Liver (tissue), 9 donors: Measurements from ENCODE around the gene KIAA1755. TPM values are rescaled to one million over a fixed set of nuclear protein-coding genes. Genes with fewer than 3 reads are reported as not detected.

Source experiments
- DNase-seq: peaks from one replicate; pipeline ENCODE4 v3.0.0-alpha.2; 2017; ENCODE audit warnings: low spot score
- H3K27ac ChIP-seq, 2 donors: one replicate each; pipeline ENCODE4 v1.7.0; 2013; ENCODE audit warnings: inconsistent platforms in 2 of 2, low read length in 2 of 2, control low read depth in 1 of 2, low read depth in 1 of 2, mild to moderate bottlenecking in 1 of 2
- H3K27me3 ChIP-seq, 4 donors: one replicate each; pipeline versions ENCODE4 v1.6.1 to v1.7.0; 2013; ENCODE audit warnings: low read length in 3 of 4, inconsistent platforms in 1 of 4, mild to moderate bottlenecking in 1 of 4, moderate library complexity in 1 of 4; ENCODE audit not compliant: control insufficient read depth in 4 of 4, insufficient read depth in 4 of 4
- H3K36me3 ChIP-seq, 4 donors: one replicate each; pipeline versions ENCODE4 v1.6.1 to v1.7.0; 2013; ENCODE audit warnings: low read length in 3 of 4, mild to moderate bottlenecking in 3 of 4, low read depth in 1 of 4, moderate library complexity in 1 of 4; ENCODE audit not compliant: control insufficient read depth in 4 of 4, insufficient read depth in 3 of 4
- H3K4me1 ChIP-seq, 4 donors: one replicate each; pipeline versions ENCODE4 v1.6.1 to v1.7.0; 2013; ENCODE audit warnings: low read length in 3 of 4, mild to moderate bottlenecking in 3 of 4, moderate library complexity in 1 of 4; ENCODE audit not compliant: control insufficient read depth in 4 of 4, insufficient read depth in 4 of 4
- H3K4me3 ChIP-seq, 3 donors: one replicate each; pipeline versions ENCODE4 v1.6.1 to v1.7.0; 2013; ENCODE audit warnings: low read length in 3 of 3, control low read depth in 1 of 3, low read depth in 1 of 3, mild to moderate bottlenecking in 1 of 3
- H3K9ac ChIP-seq, 2 donors: one replicate each; pipeline ENCODE4 v1.7.0; 2013; ENCODE audit warnings: low read length in 2 of 2, mild to moderate bottlenecking in 2 of 2, moderate library complexity in 2 of 2, control low read depth in 1 of 2, low read depth in 1 of 2
- H3K9me3 ChIP-seq, 4 donors: one replicate each; pipeline versions ENCODE4 v1.6.1 to v1.7.0; 2013; ENCODE audit warnings: low read length in 3 of 4; ENCODE audit not compliant: control insufficient read depth in 4 of 4
- FOXA1 ChIP-seq: IDR thresholded peaks from 2 replicates; pipeline ENCODE4 v1.6.1; 2016; ENCODE audit warnings: antibody characterized with exemption
- GABPA ChIP-seq, 2 donors: IDR thresholded peaks in 1 of 2; conservative IDR thresholded peaks in 1 of 2; 2 replicates each; pipeline ENCODE4 v1.6.1; 2016; ENCODE audit warnings: antibody characterized with exemption in 2 of 2, mild to moderate bottlenecking in 1 of 2, moderate library complexity in 1 of 2
- JUND ChIP-seq, 2 donors: IDR thresholded peaks; 2 replicates each; pipeline ENCODE4 v1.6.1; 2016; ENCODE audit warnings: antibody characterized with exemption in 2 of 2
- NR2F2 ChIP-seq: IDR thresholded peaks from 2 replicates; pipeline ENCODE4 v1.6.1; 2016; ENCODE audit warnings: antibody characterized with exemption
- RXRA ChIP-seq, 2 donors: IDR thresholded peaks; 2 replicates each; pipeline ENCODE4 v1.6.1; 2017 to 2018; ENCODE audit warnings: antibody characterized with exemption in 2 of 2, mild to moderate bottlenecking in 1 of 2
- TAF1 ChIP-seq: conservative IDR thresholded peaks from 2 replicates; pipeline ENCODE4 v1.6.1; 2016; ENCODE audit warnings: antibody characterized with exemption, mild to moderate bottlenecking
- YY1 ChIP-seq: IDR thresholded peaks from 2 replicates; pipeline ENCODE4 v1.6.1; 2016; ENCODE audit warnings: antibody characterized with exemption, mild to moderate bottlenecking
- WGBS: extraction: QIAGEN DNeasy Blood & Tissue Kit; methylation state at CpG from one replicate; pipeline ENCODE4 v1.1.7; 2013; 5-methylcytosine and 5-hydroxymethylcytosine counted together
- polyA plus RNA-seq, 2 donors: library from polyadenylated mRNA; stranded (reverse) in 1 of 2; unstranded in 1 of 2; fragments of 200-250 nt in 1 of 2; fragments of >200 nt in 1 of 2; fragmentation: Nextera tagmentation in 1 of 2; extraction: Ambion mirVana in 1 of 2; gene quantifications; one replicate each; pipeline versions ENCODE4 v1.2.1 to v1.2.3, GENCODE V29; 2013 to 2015
- total RNA-seq, 2 donors: library from RNA; depleted of rRNA; stranded (reverse); fragments of >200 nt; gene quantifications; one replicate each; pipeline ENCODE4 v1.2.3, GENCODE V29; 2014
- TF ChIP-seq, protein P1 (sequence below): IDR thresholded peaks from 2 replicates; pipeline ENCODE4 v1.6.1; 2016; ENCODE audit warnings: antibody characterized with exemption, mild to moderate bottlenecking
- TF ChIP-seq, protein P2 (sequence below): fragments of 150-350 bp; IDR thresholded peaks from 2 replicates; pipeline ENCODE4 v1.5.1; 2017; ENCODE audit warnings: improper control_type of control experiment, low read depth, low read length; ENCODE audit not compliant: missing input control
- TF ChIP-seq, protein P3 (sequence below): IDR thresholded peaks from 2 replicates; pipeline ENCODE4 v1.6.1; 2016; ENCODE audit warnings: antibody characterized with exemption
- donor health status: healthy.
- donor health status: healthy.
- donor health status: healthy.
- donor health status: healthy.
- donor health status: healthy.

The KIAA1755 gene
- total and polyA plus RNA-seq, 4 donors, result 0.09 to 1.4 (median 0.81) TPM

DNA sequence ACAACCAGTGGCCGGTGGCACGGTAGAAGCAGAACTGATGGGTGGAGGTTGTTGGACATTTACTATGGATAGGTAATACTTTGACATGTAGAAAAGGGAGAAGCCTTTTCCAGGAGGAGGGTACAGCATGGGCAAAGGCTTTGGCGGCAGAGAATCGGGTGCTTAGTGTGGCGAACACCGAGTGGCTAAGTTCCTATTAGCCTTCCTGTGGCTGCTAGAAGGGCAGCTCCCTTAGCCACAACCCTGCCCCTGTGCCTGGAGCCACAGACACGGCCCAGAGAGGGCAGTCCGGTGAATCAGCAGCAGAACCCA lies 57.6 kb downstream of the KIAA1755 start:
- no peaks in the 10 kb centered on the region for H3K27me3 ChIP-seq
- H3K36me3 ChIP-seq, result no peaks in the 10 kb centered on the region
- DNase-seq, result no peak
- WGBS, result 93% methylated on average over 8 of the region's 8 CpGs
- no peak overlapping the region for H3K4me3 ChIP-seq
- H3K4me1 ChIP-seq, result no peaks in the 10 kb centered on the region
- H3K27ac ChIP-seq, result no peak overlapping the region
- TF ChIP-seq JUND (IDR thresholded peaks at IDR 0.05), result no peak
- TF ChIP-seq NR2F2, result no peak
- no peak for TF ChIP-seq FOXA1
- TF ChIP-seq, protein P1, sequence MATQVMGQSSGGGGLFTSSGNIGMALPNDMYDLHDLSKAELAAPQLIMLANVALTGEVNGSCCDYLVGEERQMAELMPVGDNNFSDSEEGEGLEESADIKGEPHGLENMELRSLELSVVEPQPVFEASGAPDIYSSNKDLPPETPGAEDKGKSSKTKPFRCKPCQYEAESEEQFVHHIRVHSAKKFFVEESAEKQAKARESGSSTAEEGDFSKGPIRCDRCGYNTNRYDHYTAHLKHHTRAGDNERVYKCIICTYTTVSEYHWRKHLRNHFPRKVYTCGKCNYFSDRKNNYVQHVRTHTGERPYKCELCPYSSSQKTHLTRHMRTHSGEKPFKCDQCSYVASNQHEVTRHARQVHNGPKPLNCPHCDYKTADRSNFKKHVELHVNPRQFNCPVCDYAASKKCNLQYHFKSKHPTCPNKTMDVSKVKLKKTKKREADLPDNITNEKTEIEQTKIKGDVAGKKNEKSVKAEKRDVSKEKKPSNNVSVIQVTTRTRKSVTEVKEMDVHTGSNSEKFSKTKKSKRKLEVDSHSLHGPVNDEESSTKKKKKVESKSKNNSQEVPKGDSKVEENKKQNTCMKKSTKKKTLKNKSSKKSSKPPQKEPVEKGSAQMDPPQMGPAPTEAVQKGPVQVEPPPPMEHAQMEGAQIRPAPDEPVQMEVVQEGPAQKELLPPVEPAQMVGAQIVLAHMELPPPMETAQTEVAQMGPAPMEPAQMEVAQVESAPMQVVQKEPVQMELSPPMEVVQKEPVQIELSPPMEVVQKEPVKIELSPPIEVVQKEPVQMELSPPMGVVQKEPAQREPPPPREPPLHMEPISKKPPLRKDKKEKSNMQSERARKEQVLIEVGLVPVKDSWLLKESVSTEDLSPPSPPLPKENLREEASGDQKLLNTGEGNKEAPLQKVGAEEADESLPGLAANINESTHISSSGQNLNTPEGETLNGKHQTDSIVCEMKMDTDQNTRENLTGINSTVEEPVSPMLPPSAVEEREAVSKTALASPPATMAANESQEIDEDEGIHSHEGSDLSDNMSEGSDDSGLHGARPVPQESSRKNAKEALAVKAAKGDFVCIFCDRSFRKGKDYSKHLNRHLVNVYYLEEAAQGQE, result no peak
- TF ChIP-seq YY1, result no peak
- TF ChIP-seq TAF1, result no peak
- H3K9me3 ChIP-seq, result no peaks in the 10 kb centered on the region
- no peak overlapping the region for H3K9ac ChIP-seq

DNA sequence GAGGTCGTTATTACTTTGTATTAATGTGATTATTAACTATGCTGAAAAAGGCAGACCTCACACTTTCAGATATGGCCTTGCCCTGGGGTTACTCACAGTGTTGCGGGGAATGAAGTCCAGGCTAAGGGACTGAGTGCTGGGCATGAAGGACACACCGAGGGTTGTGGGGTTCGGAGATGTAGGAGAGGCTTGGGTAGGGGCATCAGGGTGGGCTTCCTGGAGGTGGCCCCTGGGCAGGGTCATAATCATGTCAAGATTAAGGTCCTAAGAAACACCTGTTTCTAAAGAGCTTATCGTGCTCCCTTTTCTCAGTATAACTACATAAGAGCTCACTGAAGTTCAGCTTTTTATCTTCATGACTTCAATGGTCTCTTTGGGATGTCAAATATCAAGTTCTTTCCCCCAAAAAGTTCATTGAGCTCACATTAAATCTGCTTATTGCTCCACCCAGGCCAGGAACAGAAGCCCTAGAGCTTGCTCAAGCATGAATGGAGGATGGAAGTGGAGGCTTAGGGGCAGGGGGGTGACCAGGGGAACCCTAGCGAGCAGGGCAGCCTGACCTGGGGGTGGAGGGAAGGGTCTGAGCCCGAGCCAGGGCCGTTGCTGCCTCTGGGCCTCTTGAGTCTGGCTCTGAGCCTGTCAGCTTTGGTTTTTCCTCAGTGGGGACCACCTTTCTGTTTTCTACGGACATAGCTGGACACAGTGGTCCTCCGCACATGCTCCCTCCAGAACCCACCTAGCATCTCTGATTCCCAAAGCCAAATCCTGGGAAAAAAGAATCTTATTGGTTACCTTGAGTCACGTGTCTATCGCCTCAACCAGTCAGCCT lies 58.2 kb downstream of the KIAA1755 start:
- no peaks in the 10 kb centered on the region for H3K36me3 ChIP-seq
- no peaks in the 10 kb centered on the region for H3K27me3 ChIP-seq
- no peaks in the 10 kb centered on the region for H3K9me3 ChIP-seq
- H3K4me3 ChIP-seq, result no peak overlapping the region
- H3K9ac ChIP-seq, result no peak overlapping the region
- H3K4me1 ChIP-seq, result no peaks in the 10 kb centered on the region
- no peak for DNase-seq
- H3K27ac ChIP-seq, result no peak overlapping the region
- TF ChIP-seq, protein P2, sequence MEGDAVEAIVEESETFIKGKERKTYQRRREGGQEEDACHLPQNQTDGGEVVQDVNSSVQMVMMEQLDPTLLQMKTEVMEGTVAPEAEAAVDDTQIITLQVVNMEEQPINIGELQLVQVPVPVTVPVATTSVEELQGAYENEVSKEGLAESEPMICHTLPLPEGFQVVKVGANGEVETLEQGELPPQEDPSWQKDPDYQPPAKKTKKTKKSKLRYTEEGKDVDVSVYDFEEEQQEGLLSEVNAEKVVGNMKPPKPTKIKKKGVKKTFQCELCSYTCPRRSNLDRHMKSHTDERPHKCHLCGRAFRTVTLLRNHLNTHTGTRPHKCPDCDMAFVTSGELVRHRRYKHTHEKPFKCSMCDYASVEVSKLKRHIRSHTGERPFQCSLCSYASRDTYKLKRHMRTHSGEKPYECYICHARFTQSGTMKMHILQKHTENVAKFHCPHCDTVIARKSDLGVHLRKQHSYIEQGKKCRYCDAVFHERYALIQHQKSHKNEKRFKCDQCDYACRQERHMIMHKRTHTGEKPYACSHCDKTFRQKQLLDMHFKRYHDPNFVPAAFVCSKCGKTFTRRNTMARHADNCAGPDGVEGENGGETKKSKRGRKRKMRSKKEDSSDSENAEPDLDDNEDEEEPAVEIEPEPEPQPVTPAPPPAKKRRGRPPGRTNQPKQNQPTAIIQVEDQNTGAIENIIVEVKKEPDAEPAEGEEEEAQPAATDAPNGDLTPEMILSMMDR, result no peak
- no peak for TF ChIP-seq RXRA (IDR thresholded peaks at IDR 0.05)
- TF ChIP-seq GABPA (IDR thresholded peaks at IDR 0.05 in 1 of 2, conservative IDR thresholded peaks at IDR 0.05 in 1 of 2), result no peak
- WGBS, result 84% methylated on average over 12 of the region's 12 CpGs

DNA sequence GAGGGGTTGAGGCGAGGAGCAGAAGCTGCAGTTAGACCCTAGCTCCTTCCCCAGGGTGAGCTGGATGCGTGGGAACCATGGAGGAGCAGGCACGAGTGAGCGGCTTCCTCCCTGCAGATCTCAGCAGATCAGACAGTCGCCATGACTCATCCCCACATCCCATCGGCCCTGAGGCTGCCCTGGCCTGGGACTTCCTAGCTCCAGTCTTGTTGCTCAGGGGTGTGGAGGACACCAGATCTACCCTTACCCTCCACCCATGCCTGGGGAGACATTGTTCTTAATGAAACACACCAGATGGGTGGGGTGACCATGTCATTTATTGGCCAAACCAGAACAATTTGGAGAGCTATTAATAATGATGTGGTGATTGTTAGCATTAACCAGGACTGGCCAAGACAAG lies 59.2 kb downstream of the KIAA1755 start:
- Histone ChIP-seq H3K27ac (no peak overlapping the region), H3K4me3 (no peak overlapping the region), H3K36me3 (no peaks in the 10 kb centered on the region), H3K4me1 (peaks cover 0 to 2% (median 0%) of the 10 kb centered on the region in 4 donors), H3K9ac (no peak overlapping the region), H3K27me3 (no peaks in the 10 kb centered on the region), H3K9me3 (no peaks in the 10 kb centered on the region)
- no peak for DNase-seq
- 75% methylated on average over 6 of the region's 6 CpGs for WGBS
- TF ChIP-seq, protein P2, result no peak
- TF ChIP-seq FOXA1 (no peak), NR2F2 (no peak), JUND (IDR thresholded peaks at IDR 0.05) (no peak), TAF1 (no peak)
- TF ChIP-seq, protein P1, result no peak
- TF ChIP-seq, protein P3, sequence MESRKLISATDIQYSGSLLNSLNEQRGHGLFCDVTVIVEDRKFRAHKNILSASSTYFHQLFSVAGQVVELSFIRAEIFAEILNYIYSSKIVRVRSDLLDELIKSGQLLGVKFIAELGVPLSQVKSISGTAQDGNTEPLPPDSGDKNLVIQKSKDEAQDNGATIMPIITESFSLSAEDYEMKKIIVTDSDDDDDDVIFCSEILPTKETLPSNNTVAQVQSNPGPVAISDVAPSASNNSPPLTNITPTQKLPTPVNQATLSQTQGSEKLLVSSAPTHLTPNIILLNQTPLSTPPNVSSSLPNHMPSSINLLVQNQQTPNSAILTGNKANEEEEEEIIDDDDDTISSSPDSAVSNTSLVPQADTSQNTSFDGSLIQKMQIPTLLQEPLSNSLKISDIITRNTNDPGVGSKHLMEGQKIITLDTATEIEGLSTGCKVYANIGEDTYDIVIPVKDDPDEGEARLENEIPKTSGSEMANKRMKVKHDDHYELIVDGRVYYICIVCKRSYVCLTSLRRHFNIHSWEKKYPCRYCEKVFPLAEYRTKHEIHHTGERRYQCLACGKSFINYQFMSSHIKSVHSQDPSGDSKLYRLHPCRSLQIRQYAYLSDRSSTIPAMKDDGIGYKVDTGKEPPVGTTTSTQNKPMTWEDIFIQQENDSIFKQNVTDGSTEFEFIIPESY, result no peak
